K562 (cell line): ENCODE measurements around the gene RPS8. TPM values are rescaled to one million over a fixed set of nuclear protein-coding genes. Genes with fewer than 3 reads are reported as not detected.
A peak's percentile ranks its signal among the peaks of the same experiment; 100 is the strongest.

Experiments used
- ATF6 ChIP-seq: sonication (generic); formaldehyde crosslinking; IDR thresholded peaks from 2 replicates; pipeline ENCODE4 v1.4.0; 2020; ENCODE audit warnings: mild to moderate bottlenecking, missing genetic modification reagents
- CREB1 ChIP-seq, 2 experiments: sonication (generic) in 1 of 2; formaldehyde crosslinking in 1 of 2; IDR thresholded peaks; 2 replicates each; pipeline versions ENCODE4 v1.6.1 to v1.8.0; 2012 to 2022; ENCODE audit warnings: inconsistent platforms in 1 of 2, mild to moderate bottlenecking in 1 of 2, missing genetic modification reagents in 1 of 2, moderate library complexity in 1 of 2
- DPF2 ChIP-seq: fragments of 450-650 bp; IDR thresholded peaks from 2 replicates; pipeline ENCODE4 v1.6.1; 2016
- E2F6 ChIP-seq, 2 experiments: IDR thresholded peaks; 2 replicates each; pipeline ENCODE4 v1.6.1; 2011; ENCODE audit warnings: borderline replicate concordance in 1 of 2, control low read depth in 1 of 2, low read depth in 1 of 2, low read length in 1 of 2, mild to moderate bottlenecking in 1 of 2, mixed read lengths in 1 of 2, moderate library complexity in 1 of 2; ENCODE audit not compliant: insufficient read depth in 1 of 2, insufficient read length in 1 of 2, poor library complexity in 1 of 2, severe bottlenecking in 1 of 2; ENCODE audit errors: extremely low read depth in 1 of 2
- MCM7 ChIP-seq, 2 experiments: fragments of 450-650 bp; IDR thresholded peaks; 2 replicates each; pipeline ENCODE4 v1.6.1; 2016 to 2018
- MED1 ChIP-seq: sonication (generic); formaldehyde crosslinking; IDR thresholded peaks from 2 replicates; pipeline ENCODE4 v1.8.1; 2023; ENCODE audit warnings: missing genetic modification reagents, borderline replicate concordance
- TBL1XR1 ChIP-seq, 2 experiments: IDR thresholded peaks; 2 replicates each; pipeline ENCODE4 v1.6.1; 2012; ENCODE audit warnings: improper control_type of control experiment in 2 of 2, low read length in 2 of 2, mild to moderate bottlenecking in 1 of 2
- ZNF324 ChIP-seq: fragments of 250-450 bp; sonication (Bioruptor Pico); IDR thresholded peaks from 2 replicates; pipeline ENCODE4 v1.4.0; 2020; ENCODE audit warnings: mild to moderate bottlenecking
- ZNF407 ChIP-seq: fragments of 450-650 bp; IDR thresholded peaks from 2 replicates; pipeline ENCODE4 v1.6.1; 2016; ENCODE audit warnings: low read depth
- polyA plus RNA-seq, 8 experiments: library from polyadenylated mRNA; depleted of rRNA in 4 of 8; stranded (reverse) in 5 of 8; unstranded in 3 of 8; fragments of >200 nt; fragmentation: Nextera tagmentation in 2 of 8; fragmentation: Illumina TruSeq in 1 of 8; extraction: Ambion mirVana in 2 of 8; extraction: Trizol in 1 of 8; gene quantifications; 2 replicates each; pipeline versions ENCODE4 v1.2.1 to v1.2.3, GENCODE V29; 2011 to 2014; ENCODE audit warnings: inconsistent platforms in 1 of 8, missing spikeins in 1 of 8
- total RNA-seq, 7 experiments: library from RNA; depleted of rRNA in 6 of 7; stranded (reverse); fragments of >200 nt in 6 of 7; fragmentation: Illumina TruSeq in 2 of 7; extraction: Trizol in 2 of 7; gene quantifications; 2 replicates each; pipeline versions ENCODE4 v1.2.1 to v1.2.3, GENCODE V29; 2011 to 2021; ENCODE audit warnings: low replicate concordance in 1 of 7
- TF ChIP-seq, protein P1 (sequence below): fragments of 450-650 bp; formaldehyde crosslinking; IDR thresholded peaks from 2 replicates; pipeline ENCODE4 v1.4.0; 2020; ENCODE audit warnings: mild to moderate bottlenecking, moderate library complexity
- TF ChIP-seq, protein P2 (sequence below): sonication (generic); formaldehyde crosslinking; IDR thresholded peaks from 2 replicates; pipeline ENCODE4 v1.8.1; 2022; ENCODE audit warnings: missing genetic modification reagents

RPS8 gene
- total and polyA plus RNA-seq, 9 of the 15 experiments (the other 6 are each of a cell fraction or from before 2014, with no cell fraction given) = 2,431 to 4,168 (median 3,109) TPM

DNA sequence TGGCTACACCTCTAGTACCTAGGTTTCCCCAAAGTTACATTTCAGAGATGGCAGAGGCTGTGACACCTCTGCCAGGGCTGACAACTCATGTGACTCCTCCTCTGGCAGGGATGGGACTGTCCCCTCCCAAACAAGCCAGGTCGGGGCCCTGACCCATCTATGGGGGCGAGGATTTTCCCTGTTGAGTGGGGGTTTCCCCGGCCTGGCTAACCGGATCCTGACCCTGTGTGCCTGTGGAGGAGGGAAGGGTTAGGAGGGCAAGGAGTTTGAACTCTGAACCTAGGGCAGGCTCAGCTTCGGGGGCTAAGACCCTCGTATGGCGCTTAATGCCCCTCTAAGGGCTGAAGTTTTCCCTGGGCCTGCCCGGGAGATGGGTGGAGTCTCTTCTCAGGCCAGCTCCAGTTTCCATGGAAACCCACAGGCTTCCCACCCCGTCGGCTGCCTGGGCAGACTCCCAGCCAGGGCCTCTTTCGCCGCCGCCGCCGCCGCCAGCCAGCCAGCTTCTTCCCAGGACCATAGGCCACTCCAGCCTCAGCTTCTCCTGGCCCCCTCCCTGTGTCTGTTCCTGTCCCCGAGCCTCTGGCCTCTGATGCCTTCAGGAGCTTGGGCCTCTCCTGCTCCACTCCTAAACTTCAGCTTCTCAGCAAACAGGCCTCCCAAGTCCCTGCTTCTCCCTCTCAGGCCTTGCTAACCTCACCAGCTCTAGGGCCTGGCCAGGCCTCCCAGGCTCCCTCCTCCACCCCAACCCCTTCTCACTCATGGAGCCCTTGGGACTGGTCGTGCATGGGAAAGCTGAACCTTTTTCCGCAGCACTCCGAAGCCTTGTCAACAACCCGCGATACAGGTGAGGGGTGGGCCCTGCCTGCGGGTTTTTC is 33.0 kb downstream of the RPS8 start, which contains the start of gene BTBD19 (continued):
- no peak for TF ChIP-seq ZNF407
- TF ChIP-seq E2F6 (IDR thresholded peaks at IDR 0.05; ENCODE audit: borderline replicate concordance in 1 of 2, extremely low read depth in 1 of 2, insufficient read depth in 1 of 2, insufficient read length in 1 of 2, low read depth in 1 of 2, low read length in 1 of 2, poor library complexity in 1 of 2, severe bottlenecking in 1 of 2) = peak in 1 of 2 experiments; percentile 31
- TF ChIP-seq, protein P1, sequence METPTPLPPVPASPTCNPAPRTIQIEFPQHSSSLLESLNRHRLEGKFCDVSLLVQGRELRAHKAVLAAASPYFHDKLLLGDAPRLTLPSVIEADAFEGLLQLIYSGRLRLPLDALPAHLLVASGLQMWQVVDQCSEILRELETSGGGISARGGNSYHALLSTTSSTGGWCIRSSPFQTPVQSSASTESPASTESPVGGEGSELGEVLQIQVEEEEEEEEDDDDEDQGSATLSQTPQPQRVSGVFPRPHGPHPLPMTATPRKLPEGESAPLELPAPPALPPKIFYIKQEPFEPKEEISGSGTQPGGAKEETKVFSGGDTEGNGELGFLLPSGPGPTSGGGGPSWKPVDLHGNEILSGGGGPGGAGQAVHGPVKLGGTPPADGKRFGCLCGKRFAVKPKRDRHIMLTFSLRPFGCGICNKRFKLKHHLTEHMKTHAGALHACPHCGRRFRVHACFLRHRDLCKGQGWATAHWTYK (CRISPR knock-in tag) = no peak; the same call in 1 of the 2 replicates
- 0 out of 4 replicates have a peak, but pooled peaks of 1 of the 2 experiments have one; percentile 50 for TF ChIP-seq TBL1XR1 (IDR thresholded peaks at IDR 0.05; ENCODE audit: low read length in 2 of 2)
- peak; percentile 57 for TF ChIP-seq ZNF324 (CRISPR knock-in tag)
- TF ChIP-seq CREB1 (IDR thresholded peaks at IDR 0.05) = no peak
- TF ChIP-seq CREB1 (CRISPR knock-in tag; IDR thresholded peaks at IDR 0.05) = no peak
- TF ChIP-seq DPF2 = no peak
- TF ChIP-seq MED1 (CRISPR knock-in tag) = no peak
- no peak for TF ChIP-seq MCM7 (IDR thresholded peaks at IDR 0.05)
- TF ChIP-seq ATF6 (CRISPR knock-in tag) = no peak
- TF ChIP-seq, protein P2, sequence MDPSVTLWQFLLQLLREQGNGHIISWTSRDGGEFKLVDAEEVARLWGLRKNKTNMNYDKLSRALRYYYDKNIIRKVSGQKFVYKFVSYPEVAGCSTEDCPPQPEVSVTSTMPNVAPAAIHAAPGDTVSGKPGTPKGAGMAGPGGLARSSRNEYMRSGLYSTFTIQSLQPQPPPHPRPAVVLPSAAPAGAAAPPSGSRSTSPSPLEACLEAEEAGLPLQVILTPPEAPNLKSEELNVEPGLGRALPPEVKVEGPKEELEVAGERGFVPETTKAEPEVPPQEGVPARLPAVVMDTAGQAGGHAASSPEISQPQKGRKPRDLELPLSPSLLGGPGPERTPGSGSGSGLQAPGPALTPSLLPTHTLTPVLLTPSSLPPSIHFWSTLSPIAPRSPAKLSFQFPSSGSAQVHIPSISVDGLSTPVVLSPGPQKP (CRISPR knock-in tag) = no peak
